ENCODE measurements around the gene CCNA1.

CCNA1 gene

DNA sequence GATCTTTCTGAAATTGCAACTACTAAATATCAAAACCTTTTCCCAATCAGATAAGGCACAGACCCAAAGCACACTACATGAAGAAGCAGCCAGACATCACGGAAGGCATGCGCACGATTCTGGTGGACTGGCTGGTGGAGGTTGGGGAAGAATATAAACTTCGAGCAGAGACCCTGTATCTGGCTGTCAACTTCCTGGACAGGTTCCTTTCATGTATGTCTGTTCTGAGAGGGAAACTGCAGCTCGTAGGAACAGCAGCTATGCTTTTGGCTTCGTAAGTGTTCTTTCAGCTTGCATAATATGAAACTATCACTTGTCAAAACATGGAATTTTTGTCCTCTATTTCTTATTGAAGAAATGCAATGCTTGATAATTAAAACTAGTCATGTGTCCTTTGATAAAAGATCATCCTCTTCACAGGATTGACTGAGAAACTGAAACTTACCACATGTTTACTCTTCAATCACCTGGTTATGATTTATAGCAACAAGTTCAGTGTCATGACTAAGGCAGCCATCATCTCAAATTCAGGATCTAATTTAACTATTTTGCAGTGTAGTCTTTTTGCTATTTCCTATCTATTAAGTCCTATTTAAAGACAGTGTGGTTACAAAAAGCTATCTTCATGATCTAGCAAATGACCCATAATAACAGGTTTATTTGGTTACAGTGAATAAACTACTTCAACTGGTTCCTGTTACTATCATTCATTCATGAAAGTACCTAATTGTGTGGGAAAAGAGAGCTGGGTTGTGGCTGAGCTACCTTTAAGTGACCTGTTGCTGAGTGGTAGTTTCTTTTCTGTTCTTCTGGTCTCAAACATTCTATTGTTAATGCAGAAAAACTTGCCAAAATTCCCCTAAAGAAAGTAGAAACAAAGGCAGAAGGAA is 6.5 kb downstream of the CCNA1 start:
- ATAC-seq: no peak
- Mint-ChIP-seq H3K9me3 (no peaks in the 10 kb centered on the region), H3K27me3 (peaks cover 26% of the 10 kb centered on the region), H3K4me1 (no peaks in the 10 kb centered on the region), H3K36me3 (no peaks in the 10 kb centered on the region), H3K27ac (no peak overlapping the region), H3K4me3 (no peak overlapping the region)

DNA sequence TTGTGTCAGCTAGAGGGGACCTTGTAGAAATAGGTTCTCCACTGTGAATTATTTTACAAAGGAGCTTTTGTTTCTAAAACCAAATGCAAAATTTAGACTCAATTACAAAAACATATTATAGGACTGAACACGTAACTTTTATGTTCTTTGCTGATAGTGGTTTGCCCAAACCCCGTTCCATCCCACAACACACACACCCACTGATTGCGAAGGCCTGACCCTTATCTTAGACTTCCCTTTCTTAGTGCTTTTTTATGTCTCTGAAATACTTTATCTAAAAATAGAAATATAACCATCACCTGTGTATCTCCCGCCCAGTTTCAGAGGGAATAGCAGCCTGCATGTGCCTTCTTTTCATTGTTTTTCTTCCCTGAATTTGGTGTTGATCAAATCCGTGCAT is 13.0 kb downstream of the CCNA1 start:
- Mint-ChIP-seq H3K4me1 (no peaks in the 10 kb centered on the region), H3K36me3 (no peaks in the 10 kb centered on the region), H3K27ac (no peak overlapping the region), H3K27me3 (peaks cover 8% of the 10 kb centered on the region), H3K4me3 (no peak overlapping the region), H3K9me3 (no peaks in the 10 kb centered on the region)
- no peak for ATAC-seq

DNA sequence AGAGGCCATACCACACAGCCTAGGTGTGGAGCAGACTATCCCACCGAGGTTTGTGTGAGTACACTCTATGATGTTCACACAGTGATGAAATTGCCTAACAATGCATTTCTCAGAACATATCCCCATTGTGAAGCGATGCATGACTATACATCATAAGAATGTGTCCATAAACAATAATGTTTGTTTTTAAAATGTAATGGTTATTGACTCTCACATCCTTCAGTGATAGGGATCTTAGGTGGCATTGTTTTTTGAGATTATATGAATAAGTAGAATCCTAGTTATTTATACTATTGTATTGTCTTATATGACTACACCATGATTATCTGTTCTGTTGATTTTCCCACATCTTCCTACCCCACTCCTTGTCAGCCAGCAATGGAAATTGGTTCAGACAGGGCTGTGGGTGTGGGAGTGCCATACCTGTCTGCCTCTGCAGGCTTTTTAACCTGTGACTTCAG is 13.6 kb downstream of the CCNA1 start:
- ATAC-seq: no peak
- Mint-ChIP-seq H3K36me3 (no peaks in the 10 kb centered on the region), H3K9me3 (no peaks in the 10 kb centered on the region), H3K27ac (no peak overlapping the region), H3K4me1 (no peaks in the 10 kb centered on the region), H3K4me3 (no peak overlapping the region), H3K27me3 (peaks cover 8% of the 10 kb centered on the region)

DNA sequence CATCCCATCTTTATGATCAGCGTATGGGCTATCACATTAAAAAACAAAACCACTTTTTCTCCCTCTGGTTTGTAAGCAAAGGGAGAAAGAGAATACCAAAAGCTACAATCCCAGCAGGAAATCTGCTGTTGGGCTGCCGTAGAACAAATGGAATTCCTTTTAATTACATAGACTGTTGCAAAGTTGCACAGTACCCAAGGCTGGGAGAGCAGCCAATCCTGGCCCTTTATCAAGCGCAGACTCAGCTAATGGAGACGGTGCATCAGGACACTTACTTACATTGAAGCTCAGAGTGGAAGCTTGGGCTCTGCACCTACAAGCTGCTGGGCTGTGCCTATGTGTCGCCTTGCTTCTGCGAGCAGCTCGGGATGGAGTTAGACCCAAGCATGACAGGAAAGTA is 15.2 kb downstream of the CCNA1 start:
- Mint-ChIP-seq H3K27ac (no peak overlapping the region), H3K9me3 (no peaks in the 10 kb centered on the region), H3K4me1 (no peaks in the 10 kb centered on the region), H3K27me3 (peaks cover 17% of the 10 kb centered on the region), H3K36me3 (no peaks in the 10 kb centered on the region), H3K4me3 (no peak overlapping the region)
- ATAC-seq: no peak

DNA sequence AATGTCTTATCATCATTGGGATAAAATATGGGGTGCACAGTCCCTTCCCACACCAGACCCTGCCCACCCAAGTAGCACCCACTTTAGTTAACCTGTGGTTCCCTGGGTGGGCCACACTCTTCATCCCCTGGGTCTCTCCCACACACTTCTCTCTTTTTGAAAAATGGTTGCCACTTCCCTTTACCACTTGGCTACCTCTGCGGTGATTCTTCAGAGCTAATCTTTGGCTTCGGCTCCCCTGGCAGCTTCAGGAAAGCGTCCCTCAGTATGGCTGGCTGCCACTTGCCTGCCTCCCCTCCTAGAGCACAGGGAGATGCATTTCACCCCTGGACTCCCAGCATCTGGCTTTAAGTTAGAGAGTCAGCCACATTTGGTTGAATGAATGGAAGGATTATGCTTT is 18.2 kb downstream of the CCNA1 start:
- ATAC-seq: no peak
- no peaks in the 10 kb centered on the region for H3K4me1 Mint-ChIP-seq
- H3K4me3 Mint-ChIP-seq: no peak overlapping the region
- no peak overlapping the region for H3K27ac Mint-ChIP-seq
- H3K9me3 Mint-ChIP-seq: no peaks in the 10 kb centered on the region
- H3K36me3 Mint-ChIP-seq: no peaks in the 10 kb centered on the region
- H3K27me3 Mint-ChIP-seq: peaks cover 17% of the 10 kb centered on the region

DNA sequence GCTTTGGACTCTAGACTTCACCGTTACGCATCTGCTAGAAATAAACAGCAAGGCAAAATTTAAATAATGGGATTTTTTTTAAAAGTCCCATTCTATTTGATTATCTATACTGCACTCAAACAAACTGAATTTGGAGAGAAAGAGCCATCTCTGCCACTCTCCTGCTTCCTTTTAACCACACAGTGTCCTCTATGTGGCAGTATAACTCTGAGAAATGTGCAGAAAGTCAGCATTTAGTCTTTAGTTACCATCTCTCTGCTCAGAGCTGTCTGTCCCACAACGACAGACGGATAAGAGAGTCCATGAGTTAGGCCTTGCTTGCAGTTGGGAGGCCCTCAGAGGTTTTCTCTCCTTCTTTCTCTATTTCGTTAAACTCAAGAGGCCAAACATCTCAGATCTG is 21.2 kb downstream of the CCNA1 start:
- ATAC-seq: no peak
- H3K36me3 Mint-ChIP-seq: no peaks in the 10 kb centered on the region
- H3K9me3 Mint-ChIP-seq: no peaks in the 10 kb centered on the region
- H3K4me3 Mint-ChIP-seq: no peak overlapping the region
- H3K4me1 Mint-ChIP-seq: no peaks in the 10 kb centered on the region
- H3K27ac Mint-ChIP-seq: no peak overlapping the region
- H3K27me3 Mint-ChIP-seq: peaks cover 14% of the 10 kb centered on the region

DNA sequence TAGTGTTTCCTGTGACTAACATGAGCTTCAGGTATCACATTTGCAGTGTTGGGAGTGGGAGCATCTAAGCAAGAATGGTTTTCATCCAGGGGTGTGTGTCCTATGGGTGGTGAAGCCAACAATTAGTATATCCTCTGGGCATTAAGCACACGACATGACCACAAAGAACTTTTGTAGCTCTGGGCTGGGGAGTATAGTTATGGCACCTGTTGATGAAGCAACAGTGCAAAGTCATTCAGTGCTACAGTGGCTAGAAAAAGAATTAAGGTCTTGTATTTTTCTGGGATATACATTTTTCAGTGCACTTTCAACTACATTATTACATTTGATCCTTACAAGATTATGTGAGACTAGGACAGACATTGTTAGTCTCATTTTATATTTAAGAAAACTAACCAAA is 21.8 kb downstream of the CCNA1 start:
- no peaks in the 10 kb centered on the region for H3K4me1 Mint-ChIP-seq
- ATAC-seq: no peak
- H3K27me3 Mint-ChIP-seq: peaks cover 9% of the 10 kb centered on the region

DNA sequence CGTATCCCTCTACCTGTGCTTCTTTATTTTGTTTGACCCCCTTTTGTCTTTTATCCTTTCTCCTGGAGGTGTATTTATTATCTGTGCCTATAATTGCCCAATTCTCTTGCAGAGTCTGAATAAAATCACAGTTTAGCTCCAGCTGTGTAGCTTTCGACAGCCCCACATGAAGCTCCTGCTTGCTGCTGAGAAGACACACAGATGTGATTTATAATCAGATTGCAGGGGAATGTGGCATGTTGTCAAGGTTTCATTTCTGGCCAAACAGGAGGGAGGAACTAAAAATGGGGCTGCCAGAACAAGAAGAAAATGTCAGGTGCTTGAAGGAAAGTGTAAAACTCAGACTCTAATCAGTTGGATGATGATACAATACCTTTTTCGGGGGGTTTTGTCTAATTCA is 22.7 kb downstream of the CCNA1 start:
- H3K9me3 Mint-ChIP-seq: no peaks in the 10 kb centered on the region

More for the DNA sequence above, 21.8 kb downstream of the CCNA1 start:
- no peaks in the 10 kb centered on the region for H3K36me3 Mint-ChIP-seq
- H3K9me3 Mint-ChIP-seq: no peaks in the 10 kb centered on the region
- H3K4me3 Mint-ChIP-seq: no peak overlapping the region
- H3K27ac Mint-ChIP-seq: no peak overlapping the region

DNA sequence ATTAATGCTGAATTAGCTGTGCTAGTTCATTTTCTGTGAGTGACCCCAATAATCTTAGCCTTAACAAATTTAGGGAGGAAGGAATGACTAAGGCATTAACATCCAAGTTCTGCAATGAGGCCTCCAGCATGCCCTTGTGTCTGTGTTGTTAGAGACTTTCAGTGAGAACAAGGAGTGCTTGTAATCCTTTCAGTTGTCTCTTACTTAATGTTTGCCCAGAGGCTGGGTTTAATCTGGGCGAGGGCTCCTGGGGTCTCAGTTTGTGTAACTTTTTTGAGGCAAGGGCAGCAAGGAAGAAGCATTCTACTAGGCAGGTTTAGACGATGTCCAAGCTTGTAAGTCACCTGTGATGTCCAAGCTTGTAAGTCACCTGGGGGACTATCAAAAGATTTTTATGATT is 24.3 kb downstream of the CCNA1 start:
- Mint-ChIP-seq H3K4me1 (no peaks in the 10 kb centered on the region), H3K36me3 (no peaks in the 10 kb centered on the region), H3K9me3 (no peaks in the 10 kb centered on the region), H3K27me3 (peaks cover 7% of the 10 kb centered on the region), H3K27ac (no peak overlapping the region), H3K4me3 (no peak overlapping the region)
- no peak for ATAC-seq

More for the DNA sequence above, 22.7 kb downstream of the CCNA1 start:
- Mint-ChIP-seq H3K36me3 (no peaks in the 10 kb centered on the region), H3K27ac (no peak overlapping the region), H3K4me1 (no peaks in the 10 kb centered on the region), H3K4me3 (no peak overlapping the region), H3K27me3 (peaks cover 9% of the 10 kb centered on the region)
- no peak for ATAC-seq

DNA sequence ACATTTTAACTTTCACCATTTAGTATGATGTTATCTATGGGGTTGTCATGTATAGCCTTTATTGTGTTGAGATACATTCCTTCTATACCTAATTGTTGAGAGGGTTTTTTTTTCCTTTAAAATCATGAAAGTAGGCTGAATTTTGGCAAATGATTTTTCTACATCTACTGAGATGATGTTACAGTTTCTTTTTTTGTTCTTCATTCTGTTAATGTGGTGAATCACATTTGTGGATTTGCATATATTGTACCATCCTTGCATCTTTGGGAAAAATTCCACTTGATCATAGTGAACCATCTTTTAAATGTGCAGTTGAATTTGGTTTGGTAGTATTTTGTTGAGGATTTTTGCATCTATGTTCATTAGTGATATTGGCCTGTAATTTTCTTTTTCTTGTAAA is 29.2 kb downstream of the CCNA1 start:
- no peak for ATAC-seq
- Mint-ChIP-seq H3K36me3 (no peaks in the 10 kb centered on the region), H3K4me1 (no peaks in the 10 kb centered on the region), H3K27me3 (no peaks in the 10 kb centered on the region), H3K9me3 (no peaks in the 10 kb centered on the region), H3K27ac (no peak overlapping the region), H3K4me3 (no peak overlapping the region)

DNA sequence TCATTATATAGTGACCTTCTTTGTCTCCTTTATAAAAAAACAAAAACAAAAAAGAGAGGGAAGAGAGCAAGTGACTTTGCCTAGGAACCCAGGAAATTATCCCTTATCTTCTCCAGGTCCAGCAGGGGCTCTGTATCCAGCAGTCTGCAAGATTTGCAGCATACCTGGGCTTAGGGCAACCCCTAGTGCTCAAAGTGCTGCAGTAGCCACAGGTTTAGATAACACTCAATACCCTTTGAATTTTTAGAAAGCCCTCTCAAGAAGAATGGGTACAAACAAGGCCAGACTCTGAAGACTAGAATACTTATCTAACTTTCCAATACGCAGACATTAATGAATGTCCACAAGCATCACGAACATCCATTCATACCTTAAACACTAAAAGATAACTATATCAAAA is 43.2 kb downstream of the CCNA1 start:
- Mint-ChIP-seq H3K27me3 (peaks cover 24% of the 10 kb centered on the region), H3K27ac (no peak overlapping the region), H3K4me3 (no peak overlapping the region), H3K9me3 (peaks cover 15% of the 10 kb centered on the region), H3K4me1 (no peaks in the 10 kb centered on the region), H3K36me3 (no peaks in the 10 kb centered on the region)
- no peak for ATAC-seq

DNA sequence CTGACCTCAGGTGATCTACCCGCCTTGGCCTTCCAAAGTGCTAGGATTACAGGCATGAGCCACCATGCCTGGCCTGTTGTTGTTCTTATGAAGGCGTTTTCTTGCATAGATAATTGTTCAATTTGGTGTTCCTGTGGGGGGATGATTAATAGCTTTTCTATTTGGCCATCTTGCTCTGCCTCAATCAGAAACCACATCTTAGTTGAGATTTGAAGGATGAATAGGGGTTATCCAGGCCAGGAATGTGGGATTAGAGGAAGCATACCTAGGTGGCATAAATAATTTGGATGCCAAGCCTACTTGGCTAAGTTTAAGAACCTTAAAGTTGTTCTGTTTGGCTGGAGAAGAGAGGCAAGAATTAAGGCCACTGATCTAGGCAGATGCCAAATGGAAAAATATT is 44.4 kb downstream of the CCNA1 start:
- Mint-ChIP-seq H3K27me3 (peaks cover 24% of the 10 kb centered on the region), H3K27ac (no peak overlapping the region), H3K9me3 (peaks cover 19% of the 10 kb centered on the region), H3K4me1 (peaks cover 9% of the 10 kb centered on the region), H3K4me3 (no peak overlapping the region), H3K36me3 (no peaks in the 10 kb centered on the region)
- no peak for ATAC-seq

DNA sequence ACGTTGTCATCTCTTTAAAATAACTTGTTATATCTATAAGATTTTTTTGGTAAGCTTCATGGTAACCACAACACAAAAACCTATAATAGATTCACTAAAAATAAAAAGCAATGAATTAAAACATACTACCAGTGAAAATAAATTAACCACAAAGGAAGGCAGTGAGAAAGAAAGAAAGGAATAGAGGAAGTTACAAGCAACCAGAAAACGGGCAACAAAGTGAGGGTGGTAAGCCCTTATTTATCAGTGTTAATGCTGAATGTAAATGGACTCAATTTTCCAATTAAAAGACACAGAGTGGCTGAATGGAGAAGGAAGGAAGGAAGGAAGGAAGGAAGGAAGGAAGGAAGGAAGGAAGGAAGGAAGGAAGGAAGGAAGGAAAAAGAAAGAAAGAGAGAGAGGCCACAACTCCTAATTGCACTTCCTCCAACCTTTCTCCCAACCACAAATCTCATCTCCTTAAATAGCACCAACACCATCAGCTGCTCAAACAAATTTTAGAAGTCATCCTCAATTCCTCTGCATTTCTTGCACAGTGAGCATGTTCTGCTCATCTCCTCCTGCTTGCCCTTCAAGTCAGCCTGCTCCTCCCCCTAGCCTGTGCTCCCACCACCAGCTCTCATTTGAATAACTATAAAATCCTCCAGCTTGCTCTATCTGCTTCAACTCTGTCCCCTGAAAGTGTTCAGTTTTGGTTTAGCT is 48.6 kb downstream of the CCNA1 start:
- Mint-ChIP-seq H3K4me3 (no peak overlapping the region), H3K9me3 (peaks cover 15% of the 10 kb centered on the region), H3K4me1 (peaks cover 9% of the 10 kb centered on the region), H3K36me3 (no peaks in the 10 kb centered on the region), H3K27me3 (peaks cover 10% of the 10 kb centered on the region), H3K27ac (no peak overlapping the region)
- no peak for ATAC-seq

DNA sequence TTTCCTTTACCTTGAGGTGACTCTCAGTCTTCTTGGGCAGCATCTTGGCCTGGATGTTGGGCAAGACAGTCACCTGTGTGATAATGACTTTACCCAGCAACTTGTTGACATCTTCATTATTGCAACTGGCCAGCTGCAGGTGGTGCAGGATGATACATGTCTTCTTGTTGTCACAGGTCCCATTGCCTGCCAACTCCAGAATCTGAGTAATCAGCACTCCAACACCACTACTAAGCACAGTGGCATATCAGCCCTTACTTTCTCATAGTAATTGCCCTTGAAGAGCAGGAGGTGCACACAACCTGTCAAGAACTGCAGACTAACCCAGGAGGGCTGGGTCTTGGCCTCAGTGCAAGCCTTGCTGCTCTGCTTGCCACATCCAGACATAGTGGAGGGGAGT is 57.8 kb downstream of the CCNA1 start:
- no peak for ATAC-seq
- Mint-ChIP-seq H3K36me3 (no peaks in the 10 kb centered on the region), H3K27me3 (no peaks in the 10 kb centered on the region), H3K27ac (no peak overlapping the region), H3K4me1 (no peaks in the 10 kb centered on the region), H3K9me3 (no peaks in the 10 kb centered on the region), H3K4me3 (no peak overlapping the region)
